Nephron progenitor cell (in vitro differentiated cells): ENCODE measurements around the gene KIF21A.

Source experiments
- DNase-seq: peaks from one replicate; pipeline ENCODE4 v3.0.0; 2021
- H3K27ac Mint-ChIP-seq: 2 replicates; pipeline ENCODE4 v1.8.0; 2021; ENCODE audit warnings: mild to moderate bottlenecking, moderate library complexity, mixed read lengths
- H3K27me3 Mint-ChIP-seq: 2 replicates; pipeline ENCODE4 v1.8.0; 2021; ENCODE audit warnings: mild to moderate bottlenecking, low read depth, mixed read lengths; ENCODE audit not compliant: poor library complexity
- H3K36me3 Mint-ChIP-seq: 2 replicates; pipeline ENCODE4 v1.8.0; 2021; ENCODE audit warnings: low read depth, mixed read lengths
- H3K4me1 Mint-ChIP-seq: 2 replicates; pipeline ENCODE4 v1.8.0; 2021; ENCODE audit warnings: mixed read lengths
- H3K4me3 Mint-ChIP-seq: 2 replicates; pipeline ENCODE4 v1.8.0; 2021; ENCODE audit warnings: mild to moderate bottlenecking, moderate library complexity, mixed read lengths
- H3K9me3 Mint-ChIP-seq: 2 replicates; pipeline ENCODE4 v1.8.0; 2021; ENCODE audit warnings: mild to moderate bottlenecking, moderate library complexity, mixed read lengths
- TF ChIP-seq, protein P1 (sequence below): fragments of 200-600 bp; sonication (generic); IDR thresholded peaks from 2 replicates; pipeline ENCODE4 v1.5.0; 2021; ENCODE audit warnings: antibody characterized with exemption

The KIF21A gene

DNA sequence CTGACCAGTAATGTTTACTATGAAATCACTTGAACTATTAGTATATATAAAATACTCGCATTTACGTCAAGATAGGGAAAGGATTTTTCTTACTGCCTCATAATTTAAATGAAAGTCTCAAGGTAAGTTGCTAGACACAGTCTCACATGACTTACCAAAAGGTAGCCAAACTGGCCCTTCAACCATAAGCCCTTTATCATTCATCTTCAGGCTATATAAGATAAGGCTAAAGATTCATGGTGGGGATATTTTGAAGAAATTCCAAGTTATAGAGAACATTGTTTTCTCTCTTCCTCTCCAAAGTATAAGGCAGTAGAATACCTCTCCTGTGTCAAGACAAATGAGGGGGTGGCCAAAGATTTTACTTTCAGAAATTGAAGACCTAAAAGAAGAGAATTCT lies 23.4 kb downstream of the KIF21A start:
- H3K27ac Mint-ChIP-seq, result no peak overlapping the region
- no peak overlapping the region for H3K4me3 Mint-ChIP-seq
- no peaks in the 10 kb centered on the region for H3K4me1 Mint-ChIP-seq
- H3K9me3 Mint-ChIP-seq, result no peaks in the 10 kb centered on the region
- peaks cover 9% of the 10 kb centered on the region for H3K36me3 Mint-ChIP-seq
- H3K27me3 Mint-ChIP-seq, result peaks cover 3% of the 10 kb centered on the region
- DNase-seq, result no peak
- TF ChIP-seq, protein P1, sequence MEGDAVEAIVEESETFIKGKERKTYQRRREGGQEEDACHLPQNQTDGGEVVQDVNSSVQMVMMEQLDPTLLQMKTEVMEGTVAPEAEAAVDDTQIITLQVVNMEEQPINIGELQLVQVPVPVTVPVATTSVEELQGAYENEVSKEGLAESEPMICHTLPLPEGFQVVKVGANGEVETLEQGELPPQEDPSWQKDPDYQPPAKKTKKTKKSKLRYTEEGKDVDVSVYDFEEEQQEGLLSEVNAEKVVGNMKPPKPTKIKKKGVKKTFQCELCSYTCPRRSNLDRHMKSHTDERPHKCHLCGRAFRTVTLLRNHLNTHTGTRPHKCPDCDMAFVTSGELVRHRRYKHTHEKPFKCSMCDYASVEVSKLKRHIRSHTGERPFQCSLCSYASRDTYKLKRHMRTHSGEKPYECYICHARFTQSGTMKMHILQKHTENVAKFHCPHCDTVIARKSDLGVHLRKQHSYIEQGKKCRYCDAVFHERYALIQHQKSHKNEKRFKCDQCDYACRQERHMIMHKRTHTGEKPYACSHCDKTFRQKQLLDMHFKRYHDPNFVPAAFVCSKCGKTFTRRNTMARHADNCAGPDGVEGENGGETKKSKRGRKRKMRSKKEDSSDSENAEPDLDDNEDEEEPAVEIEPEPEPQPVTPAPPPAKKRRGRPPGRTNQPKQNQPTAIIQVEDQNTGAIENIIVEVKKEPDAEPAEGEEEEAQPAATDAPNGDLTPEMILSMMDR, result no peak

DNA sequence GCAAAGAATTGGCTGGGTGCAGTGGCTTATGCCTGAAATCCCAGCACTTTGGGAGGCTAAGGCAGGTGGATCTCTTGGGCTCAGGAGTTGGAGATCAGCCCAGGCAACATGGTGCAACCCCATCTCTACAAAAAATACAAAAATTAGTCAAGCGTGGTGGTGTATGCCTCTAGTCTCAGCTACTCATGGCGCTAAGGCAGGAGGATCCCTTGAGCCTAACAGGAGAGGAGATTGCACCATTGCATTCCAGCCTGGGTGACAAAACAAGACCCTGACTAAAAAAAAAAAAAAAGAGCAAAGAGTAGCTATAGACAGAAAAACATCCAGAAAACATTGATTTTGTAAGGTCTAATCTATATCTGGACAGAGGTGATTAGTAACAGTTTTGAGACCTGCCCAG lies 25.0 kb downstream of the KIF21A start:
- Mint-ChIP-seq H3K4me1 (no peaks in the 10 kb centered on the region), H3K9me3 (no peaks in the 10 kb centered on the region), H3K36me3 (peaks cover 9% of the 10 kb centered on the region), H3K27me3 (peaks cover 3% of the 10 kb centered on the region), H3K4me3 (no peak overlapping the region), H3K27ac (no peak overlapping the region)
- DNase-seq, result no peak
- TF ChIP-seq, protein P1, result no peak

DNA sequence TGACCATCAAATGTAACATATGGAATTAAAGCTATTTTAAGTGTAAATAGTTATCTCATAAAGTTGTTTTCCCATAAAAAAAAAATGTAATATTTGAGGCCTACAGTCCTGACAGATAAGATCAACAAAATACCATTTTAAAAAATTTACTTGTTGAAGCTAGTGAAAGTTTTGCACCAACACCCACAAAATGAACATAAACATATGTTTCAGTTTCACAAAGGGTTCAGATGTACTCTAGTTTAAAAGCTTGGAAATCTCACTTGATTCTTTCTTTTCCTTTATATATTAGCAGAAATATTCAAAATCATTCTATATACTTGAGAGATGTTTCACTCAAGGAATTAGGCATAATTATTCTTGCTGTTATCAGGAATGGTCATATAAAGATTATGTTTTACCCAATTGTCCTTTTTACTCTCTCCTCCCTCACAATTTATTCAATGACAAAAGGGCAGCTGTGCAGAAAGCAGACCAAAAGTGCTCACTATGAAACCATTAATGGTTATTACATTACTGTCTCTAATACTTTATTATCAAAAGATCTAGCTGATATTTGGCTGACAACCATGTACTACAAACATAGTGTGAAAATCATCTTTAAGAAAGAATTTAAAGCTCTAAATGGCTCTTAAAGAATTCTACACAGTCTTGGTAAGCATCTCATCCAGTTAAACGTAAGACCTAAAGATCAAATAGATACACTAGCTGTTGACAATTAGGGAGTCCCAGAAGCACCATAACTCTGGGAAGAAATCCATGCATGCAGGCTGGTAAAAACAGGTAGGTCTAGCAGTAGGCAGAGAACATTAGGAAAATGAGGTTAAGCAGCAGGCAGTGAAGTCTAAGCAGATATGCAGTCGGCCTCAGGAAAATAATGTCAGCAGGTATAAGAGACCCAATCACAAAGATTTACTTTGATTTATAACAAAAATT lies 28.8 kb downstream of the KIF21A start:
- no peaks in the 10 kb centered on the region for H3K27me3 Mint-ChIP-seq
- H3K9me3 Mint-ChIP-seq, result no peaks in the 10 kb centered on the region
- no peaks in the 10 kb centered on the region for H3K4me1 Mint-ChIP-seq
- H3K27ac Mint-ChIP-seq, result no peak overlapping the region
- no peak overlapping the region for H3K4me3 Mint-ChIP-seq
- no peaks in the 10 kb centered on the region for H3K36me3 Mint-ChIP-seq
- TF ChIP-seq, protein P1, result no peak
- no peak for DNase-seq

DNA sequence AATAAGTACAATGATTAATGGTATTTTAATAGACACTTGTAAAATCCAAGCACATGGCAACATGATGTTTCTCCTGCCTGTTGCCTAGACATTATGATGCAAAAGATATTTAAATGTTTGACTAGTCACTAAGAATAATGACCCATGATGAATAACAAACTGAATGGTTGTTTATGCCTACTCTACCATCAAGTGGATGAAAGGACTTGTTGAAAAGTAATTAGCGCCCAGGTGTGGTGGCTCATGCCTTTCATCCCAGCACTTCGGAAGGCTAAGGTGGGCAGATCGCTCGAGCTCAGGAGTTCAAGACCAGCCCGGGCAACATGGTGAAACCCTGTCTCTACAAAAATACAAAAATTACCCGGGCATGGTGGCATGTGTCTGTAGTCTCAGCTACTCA lies 30.7 kb downstream of the KIF21A start:
- TF ChIP-seq, protein P1, result no peak
- Mint-ChIP-seq H3K4me1 (no peaks in the 10 kb centered on the region), H3K4me3 (no peak overlapping the region), H3K36me3 (no peaks in the 10 kb centered on the region), H3K27me3 (peaks cover 4% of the 10 kb centered on the region), H3K9me3 (no peaks in the 10 kb centered on the region), H3K27ac (no peak overlapping the region)
- no peak for DNase-seq

DNA sequence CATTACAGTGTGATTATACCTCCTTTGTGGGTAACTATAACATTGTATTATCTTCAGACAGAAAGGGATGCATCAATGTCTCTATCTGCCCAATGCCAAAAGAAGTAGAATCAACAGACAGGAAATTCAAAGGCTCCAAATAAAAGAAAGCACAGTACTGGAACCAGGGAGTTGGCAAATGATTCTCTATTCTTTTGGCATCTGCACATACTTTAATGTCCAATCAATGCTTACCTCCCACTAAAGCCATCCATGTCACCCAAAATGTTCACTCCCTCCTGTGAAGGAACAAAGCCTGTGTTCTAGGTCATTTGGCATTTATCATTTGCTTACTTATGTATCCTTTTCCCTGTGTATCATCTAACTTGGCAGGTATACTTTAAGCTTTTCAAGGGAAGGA lies 36.7 kb downstream of the KIF21A start:
- TF ChIP-seq, protein P1, result no peak
- H3K9me3 Mint-ChIP-seq, result no peaks in the 10 kb centered on the region
- no peaks in the 10 kb centered on the region for H3K36me3 Mint-ChIP-seq
- no peak overlapping the region for H3K4me3 Mint-ChIP-seq
- H3K27ac Mint-ChIP-seq, result no peak overlapping the region
- no peak for DNase-seq
- peaks cover 4% of the 10 kb centered on the region for H3K27me3 Mint-ChIP-seq
- H3K4me1 Mint-ChIP-seq, result no peaks in the 10 kb centered on the region

DNA sequence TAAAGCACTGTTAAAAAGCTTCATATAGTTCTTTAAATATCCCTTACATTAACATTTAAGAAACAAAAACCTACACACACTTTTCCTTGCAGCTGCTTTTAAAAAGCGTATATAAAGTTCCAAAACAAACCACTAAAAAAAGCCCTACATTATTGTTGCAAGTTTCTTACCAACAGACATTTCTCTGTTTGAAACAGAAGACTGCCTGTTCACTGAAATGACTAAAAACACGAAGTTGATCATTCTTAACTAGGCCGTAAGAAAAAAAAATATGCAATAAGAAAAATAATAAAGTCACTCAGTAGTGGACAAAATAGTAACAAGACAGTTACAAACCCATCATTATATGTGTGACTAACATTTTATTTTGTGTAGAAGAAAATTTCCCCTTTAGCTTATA lies 37.3 kb downstream of the KIF21A start:
- Mint-ChIP-seq H3K9me3 (no peaks in the 10 kb centered on the region), H3K27me3 (peaks cover 4% of the 10 kb centered on the region), H3K4me1 (no peaks in the 10 kb centered on the region), H3K27ac (no peak overlapping the region), H3K4me3 (no peak overlapping the region), H3K36me3 (no peaks in the 10 kb centered on the region)
- TF ChIP-seq, protein P1, result no peak
- DNase-seq, result no peak
